ENCODE data around the gene CIITA.

Gene CIITA

DNA sequence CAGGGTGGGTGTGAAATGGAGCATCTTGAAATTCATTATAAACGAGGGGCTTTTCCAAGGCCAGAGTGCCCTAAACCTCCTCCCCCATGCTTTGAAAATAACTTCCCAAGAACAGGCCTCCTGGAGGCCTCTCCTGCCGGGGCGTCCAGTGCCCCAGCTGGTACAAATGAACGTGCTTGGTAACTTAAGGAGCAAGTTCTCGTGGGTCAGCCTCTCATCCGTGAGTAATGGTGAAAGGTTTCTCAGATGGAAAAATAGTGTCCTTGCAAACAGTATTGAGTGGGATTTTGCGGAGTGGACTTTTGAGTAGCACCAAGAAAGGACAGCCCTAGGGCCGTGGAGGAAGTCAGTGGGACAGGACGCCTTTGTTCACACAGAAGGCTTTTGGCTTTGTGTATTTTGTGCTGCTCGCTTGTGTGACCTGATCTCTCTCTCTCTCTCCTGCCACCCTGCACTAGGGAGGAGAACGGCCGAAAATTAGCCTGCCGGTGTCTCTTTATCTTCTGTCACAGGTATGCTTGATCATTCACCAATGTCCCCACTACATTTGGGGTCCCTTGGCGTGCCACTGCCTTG, 102.0 kb downstream of the CIITA start:
- DNase-seq (ENCODE audit: low read depth in 2 of 2), result no peak

DNA sequence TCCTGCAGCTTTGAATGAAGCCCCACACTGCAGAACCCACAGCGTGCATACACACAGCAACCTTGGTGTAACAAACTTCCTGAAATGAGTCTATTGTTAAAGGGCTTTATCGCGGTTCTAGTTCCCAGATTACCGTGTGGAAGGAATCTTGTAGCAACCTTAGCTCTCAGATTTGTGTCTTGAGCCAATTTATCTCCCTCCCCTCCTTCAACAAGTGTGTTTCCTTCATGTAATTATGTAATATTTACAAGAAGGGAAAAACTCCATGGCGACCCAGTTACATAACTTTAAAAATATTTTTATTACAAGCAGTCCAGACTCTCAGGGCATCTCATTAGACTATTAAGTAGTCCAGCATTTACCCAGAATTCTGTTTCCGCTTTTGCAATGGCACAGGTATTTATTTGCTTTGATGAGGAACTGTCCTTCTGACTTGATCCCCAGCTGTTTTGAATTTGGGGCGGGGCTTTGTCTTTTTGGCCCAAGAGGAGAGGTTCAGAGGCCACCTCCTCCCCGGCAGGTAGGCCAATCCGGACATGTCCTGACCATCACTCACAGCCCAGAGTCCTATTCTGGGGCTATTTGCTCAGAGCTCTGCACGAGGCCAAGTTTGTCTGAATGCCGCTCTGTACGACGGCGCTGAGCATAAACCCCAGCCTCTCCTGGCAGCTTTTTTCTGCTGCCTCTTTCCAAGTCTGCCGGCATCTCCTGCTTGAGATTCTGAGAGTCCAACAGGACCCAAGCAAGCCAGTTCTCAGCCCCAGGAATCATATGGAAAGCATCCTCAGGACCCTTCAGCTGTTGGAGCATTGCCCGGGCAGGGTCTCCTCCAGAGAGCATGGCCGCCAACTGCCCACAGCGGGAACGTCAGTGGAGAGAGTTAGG, 103.0 kb downstream of the CIITA start:
- no peak for DNase-seq (ENCODE audit: low read depth in 2 of 2)

DNA sequence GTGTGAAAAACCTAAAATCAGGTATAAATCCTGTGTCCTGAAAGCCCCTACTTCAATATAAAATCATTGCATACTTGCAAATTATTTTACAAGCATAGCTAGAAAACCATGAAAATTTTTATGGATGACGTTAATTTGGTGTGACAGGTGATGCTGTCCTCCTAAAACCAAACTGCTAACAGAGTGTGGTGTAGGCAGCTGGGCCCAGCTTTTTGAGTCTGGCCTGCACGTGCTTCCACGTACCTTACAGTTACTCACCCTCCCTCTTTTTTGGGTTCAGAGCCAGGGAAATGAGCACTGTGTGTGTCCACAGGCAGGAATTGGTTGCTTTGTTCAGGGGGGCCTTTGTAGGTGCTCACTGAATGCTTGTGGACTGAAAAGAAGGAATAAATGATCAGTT, 103.8 kb downstream of the CIITA start:
- DNase-seq (ENCODE audit: low read depth in 2 of 2), result no peak

DNA sequence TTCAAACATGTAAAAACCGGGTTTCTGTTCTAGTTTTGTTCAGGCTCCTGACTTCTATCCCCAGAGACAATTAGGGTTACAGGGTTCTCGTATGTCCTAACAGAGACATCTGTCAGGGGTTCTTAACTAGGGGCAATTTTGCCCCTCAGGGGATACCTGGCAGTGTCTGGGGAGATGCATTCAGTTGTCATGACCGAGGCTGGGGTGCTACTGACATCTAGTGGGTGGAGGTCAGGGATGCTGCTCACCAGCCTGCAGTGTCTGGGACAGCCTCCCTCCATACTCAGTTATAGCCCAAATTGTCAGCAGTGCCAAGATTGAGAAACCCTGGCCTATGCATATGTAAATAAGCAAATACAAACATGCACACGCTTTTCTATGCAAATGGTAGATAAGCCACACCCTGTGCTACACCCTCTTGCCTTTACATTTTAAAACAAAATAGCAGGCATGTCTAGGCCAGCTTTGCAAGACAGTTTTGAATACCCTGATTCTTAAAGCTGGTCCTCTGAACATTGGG, 104.8 kb downstream of the CIITA start:
- no peak for DNase-seq (ENCODE audit: low read depth in 2 of 2)

DNA sequence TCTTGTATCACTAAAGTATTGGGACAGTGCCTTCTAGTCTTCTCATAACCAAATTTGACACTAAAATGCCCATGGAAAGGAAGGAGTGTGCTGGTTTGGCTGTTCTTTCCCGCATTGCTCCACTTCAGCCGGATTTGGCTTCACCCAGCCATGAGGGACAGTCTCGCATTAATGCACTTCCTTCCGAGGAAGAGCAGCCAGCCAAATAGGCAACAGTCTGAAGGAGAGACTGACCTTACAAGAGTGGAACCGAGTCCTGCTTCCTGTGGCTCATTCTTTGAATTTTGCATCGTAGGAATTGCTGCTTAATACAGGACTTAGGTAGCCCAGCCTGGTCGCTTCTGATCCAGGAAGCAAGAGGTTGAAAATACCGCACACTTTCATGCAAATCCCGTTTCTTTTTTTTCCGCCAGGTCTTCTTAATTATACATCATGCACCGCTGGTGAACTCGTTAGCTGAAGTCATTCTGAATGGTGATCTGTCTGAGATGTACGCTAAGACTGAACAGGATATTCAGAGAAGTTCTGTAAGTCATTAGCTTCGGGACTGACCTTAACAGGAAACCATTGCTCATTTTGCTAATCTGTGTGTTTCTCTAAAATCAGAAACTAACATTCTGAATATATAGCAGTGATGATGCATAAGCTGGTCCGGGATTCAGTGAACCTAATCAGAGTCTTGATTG, 105.6 kb downstream of the CIITA start:
- DNase-seq (ENCODE audit: low read depth in 2 of 2), result no peak

DNA sequence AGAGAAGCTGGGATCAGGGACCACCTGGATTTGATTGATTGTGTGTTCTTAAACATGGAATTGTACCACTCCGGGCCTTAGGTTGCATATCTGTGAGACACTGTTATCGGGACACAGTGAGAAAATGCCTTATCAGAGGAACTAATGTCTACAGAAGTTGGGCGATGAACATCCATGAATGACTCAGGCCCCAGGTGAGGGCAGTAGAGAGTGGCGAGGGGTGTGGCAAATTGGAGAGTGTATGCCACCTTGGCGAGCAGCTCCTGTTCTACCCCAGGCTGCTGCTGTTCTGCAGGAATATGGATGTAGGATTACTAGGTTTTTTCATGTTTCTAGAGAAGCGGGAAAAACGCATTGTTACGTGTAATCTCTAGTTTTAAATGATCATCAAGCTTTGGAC, 106.2 kb downstream of the CIITA start:
- DNase-seq (ENCODE audit: low read depth in 2 of 2), result no peak

DNA sequence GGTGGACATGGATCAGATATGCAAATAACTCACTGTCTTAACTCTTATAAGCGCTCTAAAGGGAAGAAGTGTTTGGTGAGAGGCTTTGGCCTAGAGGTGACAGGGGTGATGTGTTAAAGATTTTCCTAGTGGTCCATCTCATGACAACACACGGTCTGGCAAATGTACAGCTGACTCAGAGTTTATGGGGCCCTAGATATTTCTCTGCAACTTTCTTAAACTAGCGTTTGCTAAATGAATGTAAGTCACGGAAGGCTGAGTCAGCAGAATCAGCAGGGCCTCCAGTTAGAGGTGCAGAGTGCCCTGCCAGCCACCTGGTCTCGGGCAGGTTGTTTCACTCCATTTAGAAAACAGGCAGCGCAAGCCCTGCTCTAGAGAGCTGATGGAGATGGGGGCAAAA, 107.5 kb downstream of the CIITA start:
- DNase-seq (ENCODE audit: low read depth in 2 of 2), result no peak
